Stimulated activated CD4-positive, alpha-beta T cell treated with anti-CD3 and anti-CD28 coated beads, Interleukin-1b, Interleukin-23, amount 100 ng/mL, for 4 hours (primary cell): ENCODE data around the gene CCDC88A.
"Not testable (repeated sequence)": the region's sequence is repeated elsewhere in the genome, so short reads cannot be mapped to it uniquely, and the experiment has no call there.

Experiments used
- DNase-seq, 2 donors: peaks; one replicate each; pipeline ENCODE4 v3.0.0-alpha.2; 2020; ENCODE audit warnings: low read depth in 2 of 2

The CCDC88A gene

DNA sequence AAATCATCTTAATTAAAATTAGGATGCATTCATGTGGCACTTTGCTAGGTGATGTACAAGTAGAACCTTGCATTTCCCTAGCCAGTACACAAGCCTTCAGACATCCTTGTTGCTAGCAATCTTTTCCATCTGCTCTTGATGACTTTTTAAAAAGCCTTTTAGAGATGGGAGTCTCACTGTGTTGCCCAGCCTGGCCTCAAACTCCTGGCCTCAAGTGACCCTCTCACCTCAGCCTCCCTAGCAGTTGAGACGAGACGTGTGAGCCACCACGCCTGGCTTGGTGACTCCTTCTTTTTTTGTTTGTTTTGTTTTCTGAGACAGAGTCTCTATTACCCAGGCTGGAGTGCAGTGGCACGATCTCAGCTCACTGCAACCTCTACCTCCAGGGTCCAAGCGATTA is 1.7 kb upstream of the CCDC88A start:
- no peak for DNase-seq

DNA sequence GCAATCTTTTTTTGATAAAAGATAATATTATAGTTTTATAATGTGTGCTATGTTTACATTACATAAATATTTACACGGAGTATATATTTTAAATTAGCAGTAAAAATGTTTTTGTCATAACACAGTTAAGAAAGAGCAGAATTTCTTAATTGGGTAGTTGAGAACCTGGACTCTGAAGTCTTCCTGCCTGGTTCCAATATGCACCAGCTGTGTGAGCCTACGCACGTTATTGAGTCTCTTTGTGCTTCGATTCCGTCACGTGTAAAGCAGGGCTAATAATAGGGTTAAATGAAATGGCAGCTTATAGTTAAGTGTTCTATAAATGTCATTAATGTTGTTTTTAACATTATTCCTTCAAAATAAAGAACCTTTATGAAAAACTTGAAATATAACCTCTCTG is 1.2 kb upstream of the CCDC88A start:
- DNase-seq = no peak

DNA sequence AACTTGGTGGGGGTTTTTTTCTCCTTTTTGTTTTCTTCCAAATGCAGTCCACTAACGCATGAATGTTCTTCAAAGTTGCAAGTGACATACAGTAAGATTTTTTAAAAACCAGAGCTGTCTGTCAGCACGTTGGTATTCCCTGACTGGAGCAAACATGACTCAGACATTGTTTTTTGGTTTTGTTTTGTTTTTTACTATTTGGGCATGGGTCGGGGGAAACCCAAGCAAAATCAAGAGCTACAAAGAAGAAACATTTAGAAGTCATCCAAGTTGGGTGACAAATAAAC is 726 bp upstream of the CCDC88A start:
- no peak for DNase-seq

- DNase-seq = peak in 1 of 2 donors; percentile 2
Measured at GRCh38 chr2:55419233-55419678, 400 bp downstream of the CCDC88A start.

GRCh38 chr2:55418512-55419232 is 984 bp downstream of the CCDC88A start:
- DNase-seq = no peak

DNA sequence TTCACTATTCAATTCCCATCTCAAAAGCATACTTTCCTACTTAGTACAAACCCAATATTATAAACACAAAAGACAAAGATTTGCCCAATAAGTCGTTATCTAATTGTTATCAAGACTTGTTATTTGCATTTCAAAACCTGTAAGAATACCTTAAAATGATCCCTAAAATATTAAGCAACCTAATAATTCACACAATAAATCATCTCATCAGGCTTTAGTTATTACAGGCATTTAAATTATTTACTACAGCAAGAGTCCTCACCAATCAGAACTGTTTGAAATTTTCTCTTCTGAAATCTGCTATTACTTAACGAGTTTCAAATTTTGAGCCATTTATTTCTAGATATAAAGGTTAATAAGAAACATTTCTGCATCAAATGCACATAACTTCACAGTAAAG is 1.6 kb downstream of the CCDC88A start:
- no peak for DNase-seq

- DNase-seq = no peak
Measured at GRCh38 chr2:55416786-55417568, 2.7 kb downstream of the CCDC88A start.

DNA sequence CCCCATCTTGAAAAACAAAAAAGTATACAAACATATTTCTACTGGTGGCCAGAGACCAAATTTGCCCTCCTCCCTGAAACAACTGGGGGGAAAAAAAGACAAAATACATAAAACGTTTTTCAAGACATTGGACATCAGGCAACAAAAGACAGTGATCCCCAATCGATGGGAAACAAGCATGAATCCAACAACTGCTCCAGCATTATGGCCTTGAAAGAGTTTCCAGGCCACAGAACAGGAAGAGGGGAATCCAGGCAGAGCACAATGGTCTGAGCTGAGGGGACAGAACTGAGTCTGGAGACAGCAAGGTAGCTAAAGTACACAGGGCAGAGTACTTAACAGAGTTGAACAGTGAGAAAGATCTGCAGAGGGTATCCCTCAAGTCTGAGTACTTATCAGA is 4.4 kb downstream of the CCDC88A start:
- DNase-seq = no peak

DNA sequence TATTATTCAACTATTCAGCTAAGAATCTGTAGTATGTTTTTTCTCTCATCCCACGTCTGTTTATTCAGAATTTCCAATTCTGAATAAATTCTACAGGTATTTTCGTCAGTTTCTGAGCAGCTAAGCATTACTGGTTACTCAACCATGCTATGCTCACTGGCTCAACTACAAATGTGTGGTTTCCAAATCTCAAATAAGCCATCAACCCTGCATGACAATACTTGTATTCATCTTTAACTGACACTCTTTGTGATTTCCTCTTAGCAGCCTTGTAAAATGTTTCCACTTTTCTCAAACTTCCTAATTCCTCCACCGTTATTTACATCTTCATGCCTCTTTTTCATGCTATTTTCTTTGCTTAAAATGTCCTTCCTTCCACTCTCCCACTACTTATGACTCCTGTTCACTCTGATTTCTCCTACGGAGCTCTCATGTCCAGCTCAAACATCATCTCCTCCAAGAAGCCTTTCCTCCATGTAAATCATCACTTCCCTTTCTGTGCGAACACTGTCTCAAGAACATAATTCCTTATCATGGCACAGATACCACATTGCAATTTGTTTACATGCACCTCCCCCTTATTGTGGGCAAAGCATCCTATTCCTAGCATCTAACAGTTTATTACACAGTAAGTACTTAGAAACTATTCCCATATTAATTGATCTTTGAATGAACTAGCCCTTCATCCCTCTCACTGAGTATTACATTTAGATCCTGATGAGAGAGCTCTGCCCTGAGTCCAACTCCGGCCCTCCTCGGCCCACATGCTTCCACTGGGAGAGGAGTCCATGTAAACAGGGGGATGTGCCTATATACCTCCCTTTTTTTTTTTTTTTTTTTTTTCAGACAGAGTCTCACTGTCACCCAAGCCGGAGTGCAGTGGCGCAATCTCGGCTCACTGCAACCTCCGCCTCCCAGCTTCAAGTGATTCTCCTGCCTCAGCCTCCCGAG is 10.5 kb downstream of the CCDC88A start:
- no peak for DNase-seq

DNA sequence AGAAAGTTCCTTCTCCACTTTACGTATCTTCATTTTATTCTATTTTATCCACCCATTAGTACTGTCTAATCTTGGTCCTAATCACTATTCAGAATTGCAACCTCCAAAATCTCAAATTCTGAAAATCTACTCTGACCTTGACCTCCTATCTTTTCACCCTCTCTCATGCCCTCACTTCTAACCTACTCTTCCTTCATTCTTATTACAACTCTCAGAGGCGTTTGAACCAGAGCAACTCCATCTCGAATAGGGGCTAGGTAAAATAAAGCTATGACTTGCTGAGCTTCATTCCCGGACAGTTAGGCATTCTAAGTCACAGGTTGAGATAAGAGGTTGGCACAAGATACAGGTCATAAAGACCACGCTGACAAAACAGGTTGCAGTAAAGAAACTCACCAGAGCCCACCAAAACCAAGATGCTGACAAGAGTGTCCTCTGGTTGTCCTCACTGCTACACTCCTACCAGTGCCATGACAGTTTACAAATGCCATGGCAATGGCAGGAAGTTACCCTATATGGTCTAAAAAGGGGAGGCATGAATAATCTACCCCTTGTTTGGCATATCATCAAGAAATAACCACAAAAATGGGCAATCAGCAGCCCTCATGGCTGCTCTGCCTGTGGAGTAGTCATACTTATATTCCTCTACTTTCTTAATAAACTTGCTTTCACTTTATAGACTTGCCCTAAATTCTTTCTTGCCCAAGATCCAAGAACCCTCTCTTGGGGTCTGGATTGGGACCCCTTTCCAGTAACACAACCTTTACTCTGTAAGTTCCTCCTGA is 11.4 kb downstream of the CCDC88A start:
- DNase-seq = no peak

DNA sequence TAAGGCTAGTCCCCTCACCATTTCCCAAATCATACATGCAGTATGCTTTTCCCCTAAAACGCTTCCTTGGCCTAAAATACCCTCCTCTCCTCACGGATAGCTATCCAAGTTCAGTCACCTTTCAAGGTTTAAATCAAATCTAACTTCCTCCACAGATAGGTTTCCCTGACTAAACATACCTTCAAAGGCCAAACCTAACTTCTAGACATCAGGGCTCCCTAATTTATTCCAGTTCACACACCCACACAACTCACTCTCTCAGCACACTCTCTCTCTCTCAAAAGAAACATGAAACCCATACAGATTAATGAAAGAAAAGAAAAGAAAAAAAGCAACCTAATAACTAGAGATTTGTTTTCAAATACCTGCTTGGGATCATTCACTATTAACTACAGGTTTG is 14.5 kb downstream of the CCDC88A start:
- DNase-seq = no peak

GRCh38 chr2:55403256-55403998 is 16.2 kb downstream of the CCDC88A start:
- no peak for DNase-seq

- DNase-seq = no peak
Measured at GRCh38 chr2:55401124-55401523, 18.5 kb downstream of the CCDC88A start.

GRCh38 chr2:55400332-55400731 is 19.3 kb downstream of the CCDC88A start:
- DNase-seq = no peak

GRCh38 chr2:55399815-55400214 is 19.8 kb downstream of the CCDC88A start:
- DNase-seq = no peak

- no peak for DNase-seq
Measured at GRCh38 chr2:55395724-55396605, 23.7 kb downstream of the CCDC88A start.

DNA sequence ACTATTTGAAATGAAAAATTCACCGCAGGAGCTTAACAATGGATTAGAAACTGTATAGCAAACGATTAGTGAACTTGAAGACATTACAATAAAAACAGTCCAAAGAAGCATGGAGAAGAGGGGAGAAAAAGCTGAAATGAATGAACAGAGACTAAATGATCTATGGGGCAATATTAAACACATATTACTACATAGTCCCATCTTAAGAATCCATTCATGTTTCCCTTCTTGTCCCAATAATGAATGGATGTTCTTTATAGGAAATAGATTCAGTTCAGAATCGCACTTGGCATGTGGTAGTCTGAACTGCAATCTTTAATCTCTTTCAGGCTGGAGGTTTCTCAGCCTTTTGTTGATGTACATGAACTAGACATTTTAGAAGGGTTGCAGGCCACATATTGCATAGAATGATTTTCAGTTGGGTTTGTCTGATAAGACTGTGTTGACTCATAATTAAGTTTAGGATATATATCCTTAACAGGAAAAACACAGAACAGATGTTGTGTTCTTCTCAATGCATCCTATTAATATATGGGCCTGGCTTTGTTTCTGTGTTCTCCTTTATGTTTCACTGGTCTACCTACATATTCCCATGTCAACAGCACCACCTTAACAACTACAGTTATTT is 27.9 kb downstream of the CCDC88A start:
- DNase-seq = no peak

DNA sequence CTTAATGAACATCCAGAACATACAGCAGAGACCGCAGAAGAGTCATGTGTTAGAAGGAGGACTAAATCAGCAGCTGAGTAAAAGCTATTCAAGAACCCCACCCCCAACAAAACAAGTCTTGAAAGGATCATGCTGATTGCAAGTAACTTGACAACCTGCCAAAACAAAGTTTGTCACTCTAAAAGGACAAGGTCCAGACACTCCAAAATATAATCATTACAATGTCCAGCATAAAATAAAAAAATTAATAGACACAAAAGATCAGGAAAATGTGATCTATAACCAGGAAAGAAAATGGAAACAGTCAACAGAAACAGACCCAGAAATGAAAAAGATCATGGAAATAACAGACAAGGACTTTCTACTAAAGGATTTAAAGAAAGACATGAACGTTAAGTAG is 28.5 kb downstream of the CCDC88A start:
- DNase-seq = no peak

- not testable (repeated sequence) for DNase-seq
Measured at GRCh38 chr2:55385516-55385915, 34.1 kb downstream of the CCDC88A start.
